HG02870 (cell line): ENCODE measurements around the gene TMX2.
A peak's percentile ranks its signal among the peaks of the same experiment; 100 is the strongest.
"Not testable (repeated sequence)": the region's sequence is repeated elsewhere in the genome, so short reads cannot be mapped to it uniquely, and the experiment has no call there.

Source experiments
- ATAC-seq: cut with Tn5 transposase; IDR thresholded peaks from one replicate; pipeline ENCODE4 v1.9.1; 2021; ENCODE audit warnings: mild to moderate bottlenecking, moderate library complexity; ENCODE audit not compliant: unreplicated experiment

The TMX2 gene

DNA sequence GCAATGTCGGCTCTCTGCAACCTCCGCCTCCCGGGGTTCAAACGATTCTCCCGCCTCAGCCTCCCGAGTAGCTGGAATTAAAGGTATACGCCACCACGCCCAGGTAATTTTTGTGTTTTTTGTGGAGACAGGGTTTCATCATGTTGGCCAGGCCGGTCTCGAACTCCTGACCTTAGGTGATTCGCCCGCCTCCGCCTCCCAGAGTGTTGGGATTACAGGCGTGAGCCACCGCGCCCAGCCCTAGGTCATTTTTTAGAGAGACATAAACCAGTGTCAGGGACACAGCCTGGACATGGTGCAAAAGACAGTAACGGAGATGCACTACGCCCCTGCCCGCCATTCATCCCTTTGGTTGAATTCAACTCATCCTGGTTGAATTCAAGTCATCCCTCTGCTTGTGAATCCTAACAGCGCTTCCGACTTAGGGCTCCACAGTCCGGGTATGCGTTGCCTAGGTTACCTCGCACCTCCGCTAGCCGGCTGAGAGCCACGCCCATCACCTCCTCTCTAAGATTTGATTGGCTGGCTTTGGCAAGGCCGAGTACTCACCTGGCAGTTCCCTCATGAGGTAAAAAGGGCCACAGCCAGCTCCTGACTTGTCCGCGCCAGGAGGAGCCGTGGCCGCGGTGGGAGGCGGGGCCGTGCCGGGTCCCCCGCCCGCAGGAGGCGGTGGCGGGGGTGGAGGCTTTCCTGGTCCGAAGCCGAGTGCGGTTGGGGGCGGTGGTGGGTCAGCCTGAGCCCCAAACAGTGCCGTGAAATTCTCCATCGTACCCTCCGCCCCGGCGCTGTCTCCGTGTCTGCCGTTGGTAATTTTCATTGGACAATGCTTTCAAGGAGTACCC lies 758 bp upstream of the TMX2 start, which contains the start of gene MED19:
Gene MED19, minus strand, starts transcription at position 802 of the 842 bp plus-strand sequence. Its CDS starts 36 bp downstream, at position 766.
- peak; percentile 36 for ATAC-seq

- no peak for ATAC-seq
These were observed 1.4 kb downstream of the TMX2 start for GRCh38 chr11:57713835-57714234.

DNA sequence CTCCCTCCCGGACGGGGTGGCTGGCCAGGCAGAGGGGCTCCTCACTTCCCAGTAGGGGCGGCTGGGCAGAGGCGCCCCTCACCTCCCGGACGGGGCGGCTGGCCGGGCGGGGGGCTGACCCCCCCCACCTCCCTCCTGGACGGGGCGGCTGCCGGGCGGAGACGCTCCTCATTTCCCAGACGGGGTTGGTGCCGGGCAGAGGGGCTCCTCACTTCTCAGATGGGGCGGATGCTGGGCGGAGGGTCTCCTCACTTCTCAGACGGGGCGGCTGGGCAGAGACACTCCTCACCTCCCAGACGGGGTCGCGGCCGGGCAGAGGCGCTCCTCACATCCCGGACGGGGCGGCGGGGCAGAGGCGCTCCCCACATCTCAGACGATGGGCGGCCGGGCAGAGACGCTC lies 4.3 kb downstream of the TMX2 start:
- ATAC-seq: not testable (repeated sequence)

GRCh38 chr11:57727185-57727584 lies 14.8 kb downstream of the TMX2 start:
- ATAC-seq: no peak

DNA sequence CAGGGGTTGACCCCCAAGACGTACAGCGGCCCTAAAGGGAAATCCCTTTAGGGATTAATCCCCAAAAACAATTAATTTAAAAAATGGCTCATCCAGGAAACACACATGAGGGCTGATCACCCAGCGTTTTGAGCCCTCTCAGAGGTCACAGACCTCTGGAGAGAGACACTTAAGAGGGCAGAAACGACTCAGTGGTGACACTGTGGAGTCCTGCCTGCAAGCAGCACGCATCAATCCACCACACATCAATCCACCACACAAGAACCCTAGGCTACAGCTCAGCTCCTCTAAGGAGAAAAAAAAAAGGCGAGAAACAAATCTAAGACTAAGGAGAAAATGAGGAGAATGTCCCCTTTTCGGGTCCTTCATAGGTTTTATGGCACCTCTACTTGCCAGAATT lies 16.4 kb downstream of the TMX2 start:
- ATAC-seq: peak; percentile 43

- peak; percentile 66 for ATAC-seq
These were observed 17.1 kb downstream of the TMX2 start for GRCh38 chr11:57729479-57729878.

- ATAC-seq: no peak
These were observed 20.3 kb downstream of the TMX2 start for GRCh38 chr11:57732661-57733060.

DNA sequence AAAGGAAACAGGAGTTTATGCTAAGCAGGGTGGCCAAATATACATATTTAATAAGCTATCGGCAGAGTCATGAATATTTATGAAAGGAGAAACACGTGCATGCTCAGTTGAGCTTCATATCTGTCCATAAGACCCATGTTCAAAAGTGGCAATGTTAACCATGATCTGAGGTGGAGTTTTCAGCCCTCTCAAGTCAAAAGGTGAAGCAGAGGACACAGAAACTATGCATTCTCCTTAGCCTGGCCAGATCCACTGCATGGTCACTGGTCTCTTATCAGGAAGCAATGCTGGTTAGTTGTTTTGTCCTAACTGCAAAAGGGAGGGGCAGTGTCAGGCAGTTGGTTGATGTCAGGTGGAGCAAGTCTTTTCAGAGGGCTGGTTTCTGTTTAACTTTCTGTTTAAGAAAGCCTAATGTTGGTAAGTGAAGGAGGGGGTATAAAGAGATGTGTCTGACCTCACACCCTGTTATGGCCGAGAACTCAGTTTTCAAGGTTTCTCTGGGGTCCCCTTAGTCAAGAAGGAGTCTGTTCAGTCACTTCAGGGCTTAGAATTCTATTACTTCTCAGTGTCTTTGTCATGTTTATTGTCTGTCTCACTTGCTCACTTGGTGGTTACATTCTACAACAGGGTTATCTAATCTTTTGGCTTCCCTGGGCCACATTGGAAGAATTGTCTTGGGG lies 23.4 kb downstream of the TMX2 start:
- ATAC-seq: no peak

DNA sequence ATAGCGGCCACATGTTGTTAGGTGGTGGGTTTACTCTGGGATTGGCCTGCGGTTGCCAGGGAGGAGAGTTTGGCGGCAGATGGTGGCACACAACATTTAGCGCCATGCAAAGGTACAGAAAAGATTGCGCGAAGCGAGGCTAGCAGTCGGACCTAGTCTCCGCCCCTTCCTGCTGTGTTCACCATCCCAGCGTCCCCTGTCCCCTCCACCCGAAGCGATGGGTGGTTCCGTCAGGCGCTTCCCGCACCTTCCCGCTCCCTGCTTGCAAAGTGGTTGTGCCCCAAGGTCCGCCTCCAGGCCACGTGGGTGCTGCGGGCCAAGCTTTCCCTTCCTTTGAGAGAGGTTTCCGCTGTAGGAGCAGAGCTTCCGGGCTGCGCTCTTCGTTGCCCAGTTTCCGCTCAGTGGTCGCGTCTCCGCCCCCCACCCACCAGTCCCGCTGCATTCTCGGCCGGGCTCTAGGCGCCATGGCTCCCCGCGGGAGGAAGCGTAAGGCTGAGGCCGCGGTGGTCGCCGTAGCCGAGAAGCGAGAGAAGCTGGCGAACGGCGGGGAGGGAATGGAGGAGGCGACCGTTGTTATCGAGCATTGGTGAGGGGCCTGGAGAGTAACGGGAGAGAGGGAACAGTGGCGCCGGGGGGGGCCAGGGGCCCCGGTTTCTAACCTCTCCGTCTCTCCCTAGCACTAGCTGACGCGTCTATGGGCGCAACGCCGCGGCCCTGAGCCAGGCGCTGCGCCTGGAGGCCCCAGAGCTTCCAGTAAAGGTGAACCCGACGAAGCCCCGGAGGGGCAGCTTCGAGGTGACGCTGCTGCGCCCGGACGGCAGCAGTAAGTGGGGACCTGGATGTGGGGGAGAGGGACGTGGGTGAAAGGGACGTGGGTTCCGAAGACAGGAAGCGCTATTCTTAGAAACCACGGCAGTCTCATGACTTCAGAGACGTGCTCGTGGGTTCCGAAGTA lies 29.0 kb downstream of the TMX2 start, which contains the start of gene SELENOH:
Gene SELENOH, plus strand, starts transcription at position 360 of the 955 bp plus-strand sequence. Its CDS starts 105 bp downstream, at position 465.
- peak; percentile 89 for ATAC-seq

DNA sequence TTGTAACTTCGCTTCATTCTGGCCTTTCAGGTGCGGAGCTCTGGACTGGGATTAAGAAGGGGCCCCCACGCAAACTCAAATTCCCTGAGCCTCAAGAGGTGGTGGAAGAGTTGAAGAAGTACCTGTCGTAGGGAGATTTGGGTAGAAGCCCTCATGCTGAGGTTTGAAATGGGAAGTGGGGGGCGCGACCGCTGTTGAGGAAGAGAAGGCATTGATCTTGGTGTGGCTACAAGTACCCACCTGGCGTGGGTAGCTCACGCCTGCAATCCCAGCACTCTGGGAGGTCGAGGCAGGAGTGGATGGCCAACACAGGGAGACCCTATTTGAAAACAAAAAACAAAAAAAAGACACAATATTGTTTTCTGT lies 29.7 kb downstream of the TMX2 start:
- ATAC-seq: no peak

DNA sequence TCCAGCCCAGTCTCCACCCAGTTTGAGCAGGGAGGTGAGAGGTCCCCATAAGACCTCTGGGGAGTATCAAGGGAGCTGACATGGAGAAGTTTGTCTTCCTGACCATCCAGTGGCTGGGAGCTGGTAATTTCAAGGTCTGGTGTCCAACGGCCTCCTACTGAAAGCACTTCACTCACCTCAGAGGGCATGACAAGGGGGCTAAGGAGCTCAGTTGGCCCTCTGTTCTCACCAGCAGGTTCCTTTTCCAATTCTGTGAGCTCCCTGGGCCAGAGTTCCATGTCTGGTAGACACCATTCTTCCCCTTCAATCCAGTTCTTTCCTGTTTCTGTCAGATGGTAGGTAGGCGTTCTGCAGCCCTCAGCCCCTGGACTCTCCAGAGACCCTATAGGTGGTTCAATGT lies 32.0 kb downstream of the TMX2 start:
- no peak for ATAC-seq

- no peak for ATAC-seq
These were observed 32.8 kb downstream of the TMX2 start for GRCh38 chr11:57745206-57745605.

GRCh38 chr11:57746920-57747319 lies 34.5 kb downstream of the TMX2 start:
- no peak for ATAC-seq

DNA sequence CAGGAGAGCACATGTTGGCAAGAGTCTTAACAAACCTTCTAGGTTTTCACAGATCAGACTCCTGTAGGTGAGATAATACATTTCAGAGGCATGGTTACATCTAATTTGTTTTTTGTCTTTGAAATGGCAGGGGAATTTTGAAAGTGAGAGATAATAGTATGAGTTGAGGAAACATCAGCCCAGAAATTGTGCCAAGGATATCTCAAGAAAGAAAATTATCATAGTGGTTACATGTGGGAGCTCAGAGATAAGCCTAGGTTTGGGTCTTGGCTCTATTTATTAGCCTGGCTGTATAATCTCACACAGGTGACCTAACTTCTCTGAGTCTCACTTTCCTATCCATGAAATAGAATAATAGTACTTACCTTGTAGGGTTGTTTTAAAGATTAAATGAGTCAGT lies 38.8 kb downstream of the TMX2 start:
- ATAC-seq: no peak

- ATAC-seq: peak; percentile 52
These were observed 39.4 kb downstream of the TMX2 start, which contains the start of gene BTBD18 for GRCh38 chr11:57751676-57752253. TSS of gene BTBD18 (minus strand) at chr11:57751819. CDS start at chr11:57751188, 631 bp downstream.

DNA sequence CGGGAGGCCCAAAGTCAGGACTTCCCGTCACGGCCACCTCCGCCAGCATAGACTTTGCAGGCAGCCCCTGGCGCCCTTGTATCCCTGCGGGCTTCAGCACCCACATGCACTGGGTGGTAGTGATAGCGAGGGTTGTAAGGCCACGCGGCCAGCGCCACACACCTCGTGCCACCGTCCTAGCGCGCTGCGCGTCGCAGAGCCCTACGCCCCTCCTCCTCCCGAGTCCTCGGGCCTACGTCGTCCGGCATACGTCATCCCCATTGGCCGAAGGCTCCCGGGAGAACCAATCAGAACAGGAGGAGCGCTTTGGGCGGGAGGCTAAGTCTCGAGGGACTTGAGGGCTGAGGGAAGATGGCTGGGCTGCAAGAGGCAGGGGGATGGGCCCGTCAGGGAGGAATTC lies 40.6 kb downstream of the TMX2 start:
- ATAC-seq: no peak

GRCh38 chr11:57758174-57758573 lies 45.8 kb downstream of the TMX2 start:
- ATAC-seq: no peak

- no peak for ATAC-seq
These were observed 49.2 kb downstream of the TMX2 start, which contains the start of gene CTNND1 for GRCh38 chr11:57761301-57762234. TSS of gene CTNND1 (plus strand) at chr11:57761802. CDS start at chr11:57791479, 29,677 bp downstream.

GRCh38 chr11:57762235-57762861 lies 50.0 kb downstream of the TMX2 start:
- ATAC-seq: no peak
